Endometrial microvascular endothelial cells (primary cell): ENCODE results near the gene ORC1. TPM values are rescaled to one million over a fixed set of nuclear protein-coding genes. Genes with fewer than 3 reads are reported as not detected.

ENCODE experiments used
- in situ Hi-C: cut with HindIII; loops from 2 replicates; pipeline ENCODE4 v1.10.0; 2017; ENCODE audit warnings: low sequenced_read_pairs, low pct_unique_long_range_greater_than_20kb; ENCODE audit errors: inconsistent ontology term
- total RNA-seq: library from RNA; depleted of rRNA; stranded (reverse); fragments of >200 nt; gene quantifications from one replicate; pipeline ENCODE4 v1.2.3, GENCODE V29; 2015; ENCODE audit errors: inconsistent ontology term

ORC1 gene
- 14.8 TPM for total RNA-seq

DNA sequence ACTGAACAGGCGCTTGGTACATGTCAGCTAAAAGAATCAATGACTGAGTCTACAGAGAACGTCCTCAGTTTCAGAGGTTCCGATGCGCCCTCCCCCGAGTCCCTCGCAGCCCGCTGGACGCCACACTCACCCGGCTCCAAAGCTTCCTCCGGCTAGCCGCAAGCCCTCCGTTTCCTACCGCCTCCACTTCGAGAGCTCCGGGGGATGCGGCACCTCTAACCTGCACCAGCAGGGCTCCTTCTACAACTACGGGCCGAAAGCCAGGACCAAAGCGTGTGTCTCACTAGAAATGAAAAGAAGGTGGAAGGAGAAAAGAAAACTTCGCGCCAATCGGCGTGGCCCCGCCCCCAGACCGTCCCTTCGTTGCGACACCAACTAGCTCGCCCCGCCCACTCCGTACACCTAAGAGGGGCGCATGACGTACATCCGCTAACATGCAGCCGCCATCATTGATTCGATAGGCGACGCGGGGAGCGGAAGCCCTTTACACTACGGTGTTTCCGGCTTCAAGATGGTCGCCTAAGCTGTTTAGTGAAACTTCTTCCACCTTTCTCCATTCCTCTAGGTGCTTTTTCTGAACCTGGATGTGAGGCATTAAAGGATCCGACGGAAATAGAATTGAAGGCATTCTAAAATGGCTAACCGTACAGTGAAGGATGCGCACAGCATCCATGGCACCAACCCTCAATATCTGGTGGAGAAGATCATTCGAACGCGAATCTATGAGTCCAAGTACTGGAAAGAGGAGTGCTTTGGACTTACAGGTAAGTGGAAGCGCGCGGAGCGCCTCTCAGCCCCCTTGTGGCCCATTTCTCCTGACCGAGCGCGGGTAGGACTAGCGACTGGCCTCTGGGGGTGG is at the start of gene ORC1, which contains the start of gene PRPF38A:
TSS of gene ORC1 (minus strand) at position 308 of the 859 bp plus-strand sequence. CDS start 2,200 bp downstream, outside the sequence.
TSS of gene PRPF38A (plus strand) at position 487 of the 859 bp plus-strand sequence. CDS start at position 635, 148 bp downstream.
- in situ Hi-C loops: no loop called here

DNA sequence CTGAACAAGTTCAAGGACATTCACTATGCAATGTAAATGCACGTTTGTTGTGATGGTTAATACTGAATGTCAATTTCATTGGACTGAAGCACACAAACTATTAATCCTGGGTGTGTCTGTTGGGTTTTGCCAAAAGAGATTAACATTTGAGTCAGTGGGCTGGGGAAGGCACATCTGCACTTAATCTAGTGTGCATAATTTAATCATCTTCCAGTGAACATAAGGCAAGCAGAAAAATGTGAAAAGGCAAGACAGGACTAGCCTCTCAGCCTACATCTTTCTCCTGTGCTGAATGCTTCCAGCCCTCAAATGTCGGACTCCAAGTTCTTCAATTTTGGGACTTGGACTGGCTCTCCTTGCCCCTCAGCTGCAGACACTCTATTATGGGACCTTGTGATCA is 40.2 kb upstream of the ORC1 start:
- in situ Hi-C loops: no loop called here

DNA sequence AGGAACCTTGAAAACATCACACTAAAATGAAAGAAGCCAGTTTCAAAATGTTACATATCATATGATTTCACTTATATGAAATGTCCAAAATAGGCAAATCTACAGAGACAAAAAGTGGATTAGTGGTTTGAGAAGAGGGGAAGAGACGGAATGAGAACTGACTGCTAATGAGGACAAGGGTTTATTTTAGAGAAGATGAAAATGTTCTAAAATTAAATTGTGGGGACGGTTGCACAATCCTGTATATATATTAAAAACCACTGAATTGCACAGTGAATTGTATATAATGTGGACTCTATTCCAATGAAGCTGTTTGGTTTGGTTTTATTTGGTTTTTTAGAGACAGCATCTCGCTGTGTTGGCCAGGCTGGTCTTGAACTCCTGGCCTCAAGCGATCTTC is 35.8 kb upstream of the ORC1 start:
- in situ Hi-C loops: no loop called here

DNA sequence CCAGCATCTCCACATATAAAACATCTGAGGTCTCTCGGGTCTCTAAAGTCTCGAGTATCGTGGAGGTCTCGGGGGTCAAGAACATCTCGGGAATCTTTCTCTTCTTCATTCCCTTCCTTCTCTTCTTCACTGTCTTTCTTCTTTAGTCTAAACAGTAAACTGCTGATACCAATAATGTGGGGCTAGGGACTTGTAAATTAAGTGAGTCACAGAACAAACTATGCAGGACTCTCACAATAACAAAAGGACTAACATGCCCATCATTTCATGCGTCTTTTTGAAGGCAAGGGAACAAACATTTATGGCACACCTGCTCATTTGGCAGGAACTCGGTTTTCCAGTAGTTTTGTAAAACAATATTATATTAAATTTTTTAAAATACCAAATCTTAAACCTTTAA is 32.6 kb upstream of the ORC1 start:
- in situ Hi-C loops: no loop called here

DNA sequence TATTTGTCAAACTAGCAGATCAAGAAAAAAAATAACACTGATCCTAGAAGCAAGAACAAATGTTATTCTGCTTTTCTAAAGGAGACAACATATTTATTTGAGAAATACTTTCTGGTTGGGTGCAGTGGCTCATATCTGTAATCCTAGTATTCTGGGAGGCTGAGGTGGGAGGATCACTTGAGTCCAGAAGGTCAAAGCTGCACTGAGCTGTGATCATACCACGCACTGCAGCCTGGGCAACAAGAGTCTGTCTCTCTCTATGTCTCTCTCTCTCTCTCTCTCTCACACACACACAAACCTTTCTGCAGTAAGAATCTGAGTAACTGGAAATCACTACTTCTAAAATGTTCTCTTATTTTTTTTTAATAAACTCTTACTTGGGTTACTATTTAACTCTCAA is 31.4 kb upstream of the ORC1 start:
- in situ Hi-C loops: no loop called here

DNA sequence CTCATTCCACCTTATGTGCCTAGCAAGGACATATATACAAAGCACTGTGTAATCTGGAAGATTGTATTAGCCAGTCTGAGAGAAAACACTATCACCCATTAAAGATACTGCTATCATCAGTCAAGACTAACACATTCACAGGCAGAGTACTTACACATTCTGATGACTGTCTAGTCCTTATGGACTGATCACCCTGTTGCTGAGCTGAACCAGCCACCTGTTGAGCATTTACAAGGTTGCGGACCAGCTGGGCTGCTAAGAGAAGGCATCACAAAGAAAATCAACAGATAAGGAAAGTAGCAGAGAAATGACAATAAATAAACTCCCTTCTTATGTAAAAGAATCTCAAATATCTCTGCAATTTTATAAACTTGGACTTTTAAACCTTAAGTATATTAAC is 31.0 kb upstream of the ORC1 start:
- in situ Hi-C loops: no loop called here

DNA sequence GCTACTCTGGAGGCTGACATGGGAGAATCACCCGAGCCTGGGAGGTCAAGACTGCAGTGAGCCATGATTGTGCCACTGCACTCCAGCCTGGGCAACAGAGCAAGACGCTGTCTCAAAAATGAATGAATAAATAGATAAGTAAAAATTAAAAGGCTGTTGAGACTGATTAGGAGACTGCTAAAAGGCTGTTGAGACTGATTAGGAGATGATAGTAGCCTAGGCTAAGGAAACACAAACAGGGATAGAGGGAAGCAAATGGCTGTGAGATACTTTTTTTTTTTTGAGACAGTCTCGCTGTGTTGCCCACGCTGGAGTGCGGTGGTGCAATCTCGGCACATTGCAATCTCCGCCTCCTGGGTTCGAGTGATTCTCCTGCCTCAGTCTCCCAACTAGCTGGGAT is 28.6 kb upstream of the ORC1 start:
- in situ Hi-C loops: no loop called here

DNA sequence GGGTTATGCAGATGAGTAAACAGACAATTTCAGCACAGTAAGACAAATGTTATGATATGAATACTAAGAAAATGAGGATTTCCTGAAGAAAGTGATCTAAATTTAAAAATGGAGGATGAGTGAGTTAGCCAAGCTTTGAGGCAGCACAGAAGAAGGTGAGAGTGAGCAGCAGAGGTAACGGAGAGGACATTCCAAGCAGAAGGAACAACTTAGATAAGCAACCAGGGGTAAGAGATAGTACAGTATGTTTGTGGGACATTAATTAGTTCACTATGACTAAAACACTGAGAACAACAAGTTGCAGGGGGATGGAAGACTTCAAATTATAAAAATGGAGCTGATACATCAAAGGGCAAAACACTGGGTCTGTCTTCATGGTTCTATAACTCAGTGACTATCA is 22.9 kb upstream of the ORC1 start:
- in situ Hi-C loops: no loop called here

DNA sequence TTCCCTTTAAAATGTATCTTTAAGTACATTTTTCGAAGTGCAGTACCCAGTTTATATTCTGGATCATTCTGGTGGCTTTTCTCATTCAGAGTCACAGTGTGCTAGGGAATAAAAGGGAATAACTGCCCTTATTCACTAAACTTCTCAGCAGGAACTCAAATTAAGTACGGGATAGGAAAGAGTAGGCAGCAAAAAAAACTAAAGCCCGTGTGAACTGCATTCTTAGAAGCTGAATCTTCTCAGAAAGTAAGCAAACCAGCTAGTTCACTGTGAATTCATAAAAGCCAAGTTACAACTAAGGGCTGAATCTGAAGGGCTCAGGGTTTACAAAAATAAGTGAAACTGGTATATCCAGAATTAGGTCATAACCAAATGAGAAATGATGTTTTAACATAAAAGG is 22.1 kb upstream of the ORC1 start:
- in situ Hi-C loops: no loop called here

DNA sequence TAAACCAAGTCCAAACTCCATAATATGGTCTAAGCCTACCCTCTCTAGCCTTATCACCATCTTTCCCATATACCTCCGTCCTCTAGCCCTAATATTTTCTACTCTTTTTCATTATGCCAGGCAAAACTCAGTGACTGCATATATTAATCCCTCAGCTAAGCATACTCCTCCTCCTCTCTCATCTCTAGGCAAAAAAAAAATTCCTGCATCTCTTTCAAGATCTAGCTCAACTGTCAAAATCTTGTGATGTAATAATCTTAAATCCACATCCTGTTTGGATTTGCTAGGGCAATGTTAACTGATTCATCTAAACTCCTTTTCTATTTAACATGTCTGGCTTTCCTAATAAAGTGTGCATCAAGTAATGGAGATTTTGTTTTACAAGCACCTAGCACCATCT is 20.6 kb upstream of the ORC1 start:
- in situ Hi-C loops: no loop called here

DNA sequence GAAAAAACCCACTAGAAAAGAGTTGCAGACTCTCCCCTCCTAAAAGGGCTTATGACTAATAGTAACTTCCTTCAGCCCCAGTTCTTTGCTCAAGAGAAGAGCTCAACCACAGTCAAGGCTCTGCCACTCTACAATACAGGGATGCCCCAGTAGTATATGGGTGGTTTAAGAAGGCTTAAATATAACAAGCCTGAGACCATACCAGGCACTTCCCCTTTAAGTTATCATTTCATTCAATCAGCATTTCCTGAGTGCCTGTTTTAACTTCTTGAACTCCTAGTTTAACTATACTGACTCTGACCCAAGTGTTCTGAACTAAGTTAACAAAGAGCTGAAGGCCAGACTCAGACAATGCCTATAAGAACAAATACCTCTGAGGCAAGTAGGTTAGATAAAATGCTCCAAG is 20.0 kb upstream of the ORC1 start:
- in situ Hi-C loops: no loop called here

DNA sequence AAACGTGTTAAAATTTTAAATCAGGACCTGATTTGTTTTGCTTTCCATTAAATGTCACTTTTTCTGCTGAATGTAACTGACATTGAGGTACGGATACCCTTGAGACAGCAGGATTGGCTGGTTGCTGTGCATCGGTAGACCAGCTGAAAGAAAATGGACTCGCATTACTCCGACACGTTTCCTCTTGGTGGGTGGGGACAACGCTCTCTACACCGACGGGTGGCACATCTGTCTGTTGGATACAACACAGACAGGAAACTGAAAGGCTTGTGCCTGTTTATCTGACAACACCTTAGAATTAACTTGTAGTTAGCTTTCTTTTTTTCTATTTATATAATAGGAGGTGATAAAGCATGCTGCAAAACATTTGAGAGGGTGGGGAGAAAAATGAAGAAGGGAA is 19.5 kb upstream of the ORC1 start:
- in situ Hi-C loops: no loop called here

DNA sequence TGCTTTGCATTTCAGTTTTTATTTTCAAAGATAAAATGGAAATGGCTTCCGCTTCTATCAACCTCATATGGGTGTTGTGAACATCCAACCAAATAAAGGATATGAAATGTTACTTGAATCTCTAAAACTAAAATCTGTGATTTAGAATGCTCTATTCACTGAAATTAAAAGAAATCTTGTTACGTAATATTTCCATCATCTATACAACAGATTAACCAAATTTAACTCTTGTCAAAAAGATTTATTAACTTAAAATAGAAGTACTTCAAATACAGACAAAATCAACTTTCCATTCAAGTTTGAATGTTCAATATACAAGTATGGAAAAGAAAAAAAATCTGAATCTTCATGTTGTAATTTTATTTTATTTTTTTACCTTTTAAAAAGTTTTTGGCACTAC is 18.8 kb upstream of the ORC1 start:
- in situ Hi-C loops: no loop called here

DNA sequence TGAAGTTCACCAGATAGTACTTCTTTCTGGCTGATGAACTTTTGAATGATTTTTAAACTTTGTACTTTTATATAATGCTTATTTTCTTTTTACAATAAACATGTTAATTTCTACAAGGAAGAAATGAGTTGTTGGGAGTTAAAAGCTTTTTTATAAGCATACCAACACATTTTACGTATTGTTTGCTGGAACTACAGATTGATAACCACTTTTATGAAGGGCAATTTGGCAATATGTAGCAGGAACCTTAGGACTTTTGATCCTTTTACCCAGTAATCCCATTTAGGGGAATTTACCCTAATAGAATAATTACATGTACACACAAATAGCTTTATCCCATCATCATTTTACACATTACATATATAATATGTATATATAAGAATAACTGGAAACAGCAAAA is 16.5 kb upstream of the ORC1 start:
- in situ Hi-C loops: no loop called here

DNA sequence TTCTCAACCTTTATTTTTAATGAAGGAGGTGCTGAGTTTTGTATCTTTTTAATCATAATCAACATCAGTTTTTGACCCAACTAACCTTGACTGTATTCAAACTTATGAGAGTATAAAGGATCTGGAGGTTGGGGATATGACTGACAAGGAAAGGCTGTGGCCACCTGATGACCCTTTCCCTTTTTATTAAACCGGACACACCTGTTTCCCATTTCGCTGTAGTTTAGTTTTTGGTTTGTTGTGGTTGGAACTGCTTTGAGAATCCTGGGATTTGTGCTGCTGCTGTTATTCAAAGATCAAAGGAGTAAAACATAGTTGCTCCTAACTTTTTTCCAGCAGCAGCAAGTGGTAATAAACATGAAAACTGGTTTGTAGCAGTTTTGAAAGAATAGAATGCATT is 12.6 kb upstream of the ORC1 start:
- in situ Hi-C loops: no loop called here

DNA sequence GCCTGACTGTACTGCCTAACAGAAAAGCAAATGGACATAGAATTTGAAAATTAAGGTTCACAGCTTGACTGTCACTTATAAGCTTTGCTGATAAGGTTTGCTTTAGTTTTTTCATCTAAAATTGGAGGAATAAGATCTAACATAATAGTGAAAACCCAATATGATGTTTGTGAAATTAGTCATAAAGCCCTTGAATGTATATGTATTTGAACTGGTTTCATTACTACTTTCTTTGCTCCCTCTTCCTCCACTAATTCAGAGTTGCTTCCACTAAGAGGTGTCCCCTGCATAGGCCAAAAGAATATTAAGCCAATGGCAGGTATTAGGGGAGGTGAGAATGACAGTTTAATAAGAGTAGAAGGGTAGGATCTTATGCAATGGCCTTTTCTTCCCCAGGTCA is 10.7 kb upstream of the ORC1 start:
- in situ Hi-C loops: no loop called here

DNA sequence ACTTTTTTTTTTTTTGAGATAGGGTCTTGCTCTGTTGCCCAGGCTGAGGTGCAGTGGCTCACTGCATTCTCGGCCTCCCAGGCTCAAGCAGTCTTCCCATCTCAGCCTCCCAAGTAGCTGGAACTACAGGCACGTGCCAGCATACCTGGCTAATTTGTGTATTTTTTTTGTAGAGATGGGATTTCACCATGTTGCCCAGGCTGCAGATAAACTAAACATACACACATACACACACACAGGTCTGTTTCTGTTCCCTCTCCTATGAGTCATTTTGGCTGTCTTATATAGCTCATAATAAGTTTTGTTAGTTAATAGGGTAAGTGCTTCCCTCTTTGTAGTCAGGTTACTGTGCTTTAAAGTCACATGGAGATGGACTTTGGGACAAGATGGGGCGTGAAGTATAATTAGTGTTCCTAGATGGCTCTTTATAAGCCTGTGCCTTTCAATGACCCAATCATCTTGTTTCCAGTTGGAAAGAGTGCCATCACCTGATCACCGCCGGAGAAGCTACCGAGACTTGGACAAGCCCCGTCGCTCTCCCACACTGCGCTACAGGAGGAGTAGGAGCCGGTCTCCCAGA is 9.3 kb upstream of the ORC1 start:
- in situ Hi-C loops: no loop called here

DNA sequence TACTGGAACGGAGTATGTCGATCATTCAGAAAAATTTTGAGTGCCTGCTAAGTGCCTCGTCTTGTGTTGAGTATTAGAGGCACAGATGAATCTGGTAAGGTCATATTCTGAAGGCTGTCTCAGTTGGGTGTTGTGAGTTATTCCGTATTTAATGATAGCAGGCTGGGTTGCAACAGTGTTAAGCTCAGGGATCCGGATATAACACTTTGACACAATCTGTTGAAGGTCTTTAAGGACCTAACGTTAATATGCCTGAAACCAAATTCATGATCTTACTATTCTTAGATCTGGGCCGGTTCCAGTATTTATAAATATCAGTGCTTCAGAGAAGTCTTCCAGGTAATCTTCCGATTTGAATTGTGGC is 734 bp upstream of the ORC1 start:
- in situ Hi-C loops: no loop called here

DNA sequence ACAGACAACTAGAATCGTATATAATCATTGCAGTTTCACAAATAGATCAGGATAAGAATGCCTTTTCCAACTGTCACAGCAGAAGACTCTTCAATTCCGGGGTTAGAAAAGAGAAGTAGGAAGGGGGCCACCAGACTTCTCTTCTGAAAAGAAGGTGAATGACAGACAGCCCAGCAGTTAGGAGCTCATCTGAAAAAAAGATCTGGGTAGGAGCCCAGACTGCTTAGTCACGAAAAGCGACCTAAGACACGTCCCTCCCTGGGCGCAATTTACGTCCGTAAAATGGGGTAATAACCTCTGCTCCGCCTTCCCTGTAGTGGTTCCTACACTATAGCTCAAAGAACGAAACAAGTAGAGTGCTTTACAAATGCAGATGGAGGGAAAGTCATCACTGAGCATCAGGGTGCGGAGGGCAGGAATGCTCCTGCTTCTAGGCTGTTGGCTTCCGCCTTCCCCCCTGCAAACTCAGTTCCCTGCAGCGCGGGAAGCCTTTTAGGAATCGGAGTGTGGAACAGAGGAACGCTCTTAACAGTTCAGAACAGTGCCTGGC is 582 bp downstream of the ORC1 start:
- in situ Hi-C loops: no loop called here

DNA sequence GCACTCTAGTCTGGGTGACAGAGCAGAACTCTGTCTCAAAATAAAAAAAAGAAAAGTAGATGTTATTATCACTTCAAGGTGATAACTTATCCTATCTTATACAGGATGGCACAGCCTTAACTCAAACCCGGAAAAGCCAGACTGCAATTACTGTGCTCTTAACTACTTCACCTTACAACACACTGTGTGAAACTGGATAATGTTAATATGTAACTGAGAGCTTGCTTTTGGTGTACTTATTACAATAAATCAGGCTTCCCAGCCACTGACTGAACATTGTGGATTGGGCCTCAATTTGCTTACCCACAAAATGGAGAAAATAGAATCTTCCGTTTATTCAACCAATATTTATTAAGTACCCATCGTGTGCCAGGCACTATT is 1.4 kb downstream of the ORC1 start:
- in situ Hi-C loops: no loop called here
